Smooth muscle cell (in vitro differentiated cells): ENCODE data around the gene BCAS2. TPM values are rescaled to one million over a fixed set of nuclear protein-coding genes. Genes with fewer than 3 reads are reported as not detected.
"Not testable (repeated sequence)": the region's sequence is repeated elsewhere in the genome, so short reads cannot be mapped to it uniquely, and the experiment has no call there.

ENCODE experiments used
- DNase-seq: peaks from one replicate; lab custom pipeline; 2025; ENCODE audit not compliant: unreplicated experiment; lab: John Stamatoyannopoulos, UW
- H2AFZ ChIP-seq: fragments of 200-600 bp; sonication (generic); 2 replicates; pipeline ENCODE4 v1.6.0; 2016; ENCODE audit warnings: antibody characterized with exemption, low read depth, mild to moderate bottlenecking
- H3F3A ChIP-seq: fragments of 200-600 bp; sonication (generic); 2 replicates; pipeline ENCODE4 v1.6.0; 2017; ENCODE audit warnings: antibody characterized with exemption, low read depth
- H3K27ac ChIP-seq: fragments of 200-600 bp; sonication (generic); 2 replicates; pipeline ENCODE4 v1.5.1; 2016; ENCODE audit warnings: low read depth, mild to moderate bottlenecking
- H3K27me3 ChIP-seq: fragments of 200-600 bp; sonication (generic); 2 replicates; pipeline ENCODE4 v1.6.1; 2016; ENCODE audit warnings: low read depth, mild to moderate bottlenecking
- H3K36me3 ChIP-seq: fragments of 200-600 bp; sonication (generic); 2 replicates; pipeline ENCODE4 v1.5.1; 2016; ENCODE audit warnings: low read depth
- H3K4me1 ChIP-seq: fragments of 200-600 bp; sonication (generic); 2 replicates; pipeline ENCODE4 v1.5.1; 2016; ENCODE audit warnings: low read depth
- H3K4me2 ChIP-seq: fragments of 200-600 bp; sonication (generic); 2 replicates; pipeline ENCODE4 v1.6.0; 2016; ENCODE audit warnings: mild to moderate bottlenecking
- H3K4me3 ChIP-seq: fragments of 200-600 bp; sonication (generic); 2 replicates; pipeline ENCODE4 v1.5.1; 2016; ENCODE audit warnings: mild to moderate bottlenecking
- H3K79me2 ChIP-seq: fragments of 200-600 bp; sonication (generic); 2 replicates; pipeline ENCODE4 v1.6.0; 2016; ENCODE audit warnings: low read depth, mild to moderate bottlenecking
- H3K9ac ChIP-seq: fragments of 200-600 bp; sonication (generic); 2 replicates; pipeline ENCODE4 v1.6.0; 2016; ENCODE audit warnings: low read depth
- H3K9me3 ChIP-seq: fragments of 200-600 bp; sonication (generic); replicated peaks from 2 replicates; pipeline ENCODE4 v1.5.1; 2016; ENCODE audit warnings: low read depth
- H4K20me1 ChIP-seq: fragments of 200-600 bp; sonication (generic); 2 replicates; pipeline ENCODE4 v1.6.0; 2016; ENCODE audit warnings: low read depth
- WGBS: methylation state at CpG from one replicate; pipeline ENCODE4 v1.1.7; 2016; ENCODE audit warnings: low lambda C conversion rate; 5-methylcytosine and 5-hydroxymethylcytosine counted together
- polyA plus RNA-seq: library from polyadenylated mRNA; unstranded; fragments of >200 nt; fragmentation: Nextera tagmentation; extraction: Ambion mirVana; gene quantifications from 2 replicates; pipeline ENCODE4 v1.2.1, GENCODE V29; 2016
- total RNA-seq: library from RNA; depleted of rRNA; stranded (reverse); fragments of >200 nt; gene quantifications from 2 replicates; pipeline ENCODE4 v1.2.3, GENCODE V29; 2014
- TF ChIP-seq, protein P1 (sequence below): fragments of 200-600 bp; sonication (generic); IDR thresholded peaks from 2 replicates; pipeline ENCODE4 v1.5.1; 2017; ENCODE audit warnings: borderline replicate concordance, mild to moderate bottlenecking, antibody characterized with exemption; ENCODE audit not compliant: insufficient read depth, poor library complexity, severe bottlenecking

Gene BCAS2
- total and polyA plus RNA-seq, 2 experiments from 2014 or later, result 57.0 to 65.5 TPM

DNA sequence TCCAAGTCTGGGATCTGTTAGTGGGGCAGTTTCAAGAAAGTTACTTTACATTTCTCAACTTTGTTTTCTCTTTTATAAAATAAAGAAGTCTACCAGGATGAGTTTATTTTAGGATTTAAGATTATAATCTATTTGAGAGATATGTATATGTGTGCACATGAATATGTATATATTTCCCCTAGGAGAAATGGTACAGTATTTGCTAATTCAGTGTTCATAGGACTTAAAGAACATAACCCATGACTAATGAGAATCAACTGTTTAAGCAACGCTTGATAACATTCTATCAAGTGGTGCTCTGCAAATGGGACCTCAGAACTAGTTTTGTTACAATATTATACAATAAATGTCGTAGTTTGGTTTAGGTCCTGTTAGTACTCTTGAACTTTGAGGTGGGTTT, 7.0 kb downstream of the BCAS2 start:
- H2AFZ ChIP-seq, result no peak overlapping the region
- no peak for DNase-seq
- peaks cover 42% of the 10 kb centered on the region for H3K36me3 ChIP-seq
- H3K79me2 ChIP-seq, result peaks cover 26% of the 10 kb centered on the region
- H3K4me3 ChIP-seq, result no peak overlapping the region
- no peak overlapping the region for H3K27ac ChIP-seq
- 97% methylated on average over 2 of the region's 2 CpGs for WGBS
- H3K9ac ChIP-seq, result no peak overlapping the region
- no peaks in the 10 kb centered on the region for H4K20me1 ChIP-seq
- H3F3A ChIP-seq, result no peaks in the 10 kb centered on the region
- no peaks in the 10 kb centered on the region for H3K9me3 ChIP-seq
- no peaks in the 10 kb centered on the region for H3K4me1 ChIP-seq
- H3K27me3 ChIP-seq, result no peaks in the 10 kb centered on the region
- TF ChIP-seq, protein P1, sequence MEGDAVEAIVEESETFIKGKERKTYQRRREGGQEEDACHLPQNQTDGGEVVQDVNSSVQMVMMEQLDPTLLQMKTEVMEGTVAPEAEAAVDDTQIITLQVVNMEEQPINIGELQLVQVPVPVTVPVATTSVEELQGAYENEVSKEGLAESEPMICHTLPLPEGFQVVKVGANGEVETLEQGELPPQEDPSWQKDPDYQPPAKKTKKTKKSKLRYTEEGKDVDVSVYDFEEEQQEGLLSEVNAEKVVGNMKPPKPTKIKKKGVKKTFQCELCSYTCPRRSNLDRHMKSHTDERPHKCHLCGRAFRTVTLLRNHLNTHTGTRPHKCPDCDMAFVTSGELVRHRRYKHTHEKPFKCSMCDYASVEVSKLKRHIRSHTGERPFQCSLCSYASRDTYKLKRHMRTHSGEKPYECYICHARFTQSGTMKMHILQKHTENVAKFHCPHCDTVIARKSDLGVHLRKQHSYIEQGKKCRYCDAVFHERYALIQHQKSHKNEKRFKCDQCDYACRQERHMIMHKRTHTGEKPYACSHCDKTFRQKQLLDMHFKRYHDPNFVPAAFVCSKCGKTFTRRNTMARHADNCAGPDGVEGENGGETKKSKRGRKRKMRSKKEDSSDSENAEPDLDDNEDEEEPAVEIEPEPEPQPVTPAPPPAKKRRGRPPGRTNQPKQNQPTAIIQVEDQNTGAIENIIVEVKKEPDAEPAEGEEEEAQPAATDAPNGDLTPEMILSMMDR, result no peak
- no peak overlapping the region for H3K4me2 ChIP-seq

- no peaks in the 10 kb centered on the region for H3F3A ChIP-seq
- H4K20me1 ChIP-seq, result no peaks in the 10 kb centered on the region
- TF ChIP-seq, protein P1, result no peak
- H3K4me3 ChIP-seq, result no peak overlapping the region
- H3K9me3 ChIP-seq, result no peaks in the 10 kb centered on the region
- no peak for DNase-seq
- no peak overlapping the region for H3K9ac ChIP-seq
- no peak overlapping the region for H3K27ac ChIP-seq
- no peaks in the 10 kb centered on the region for H3K4me1 ChIP-seq
- H3K4me2 ChIP-seq, result no peak overlapping the region
- no peaks in the 10 kb centered on the region for H3K79me2 ChIP-seq
- H3K27me3 ChIP-seq, result no peaks in the 10 kb centered on the region
- peaks cover 20% of the 10 kb centered on the region for H3K36me3 ChIP-seq
- H2AFZ ChIP-seq, result no peak overlapping the region
Measured at GRCh38 chr1:114564141-114564540, 17.3 kb downstream of the BCAS2 start.

DNA sequence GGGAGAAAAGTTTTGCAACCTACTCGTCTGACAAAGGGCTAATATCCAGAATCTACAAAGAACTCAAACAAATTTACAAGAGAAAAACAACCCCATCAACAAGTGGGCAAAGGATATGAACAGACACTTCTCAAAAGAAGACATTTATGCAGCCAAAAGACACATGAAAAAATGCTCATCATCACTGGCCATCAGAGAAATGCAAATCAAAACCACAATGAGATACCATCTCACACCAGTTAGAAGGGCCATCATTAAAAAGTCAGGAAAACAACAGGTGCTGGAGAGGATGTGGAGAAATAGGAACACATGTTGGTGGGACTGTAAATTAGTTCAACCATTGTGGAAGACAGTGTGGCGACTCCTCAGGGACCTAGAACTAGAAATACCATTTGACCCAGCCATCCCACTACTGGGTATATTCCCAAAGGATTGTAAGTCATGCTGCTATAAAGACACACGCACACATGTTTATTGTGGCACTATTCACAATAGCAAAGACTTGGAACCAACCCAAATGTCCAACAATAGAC, 18.4 kb downstream of the BCAS2 start:
- H3K27ac ChIP-seq, H2AFZ ChIP-seq, H3K27me3 ChIP-seq, H3K4me3 ChIP-seq, DNase-seq, H3K9ac ChIP-seq, H4K20me1 ChIP-seq, H3K9me3 ChIP-seq, H3F3A ChIP-seq, H3K4me1 ChIP-seq, H3K4me2 ChIP-seq, H3K79me2 ChIP-seq: not testable (repeated sequence)
- WGBS, result 92% methylated on average over 3 of the region's 3 CpGs
- H3K36me3 ChIP-seq, result peaks cover 15% of the 10 kb centered on the region

GRCh38 chr1:114561333-114561732, 20.1 kb downstream of the BCAS2 start:
- Histone ChIP-seq H3K4me3 (no peak overlapping the region), H3K4me1 (no peaks in the 10 kb centered on the region), H3K4me2 (no peak overlapping the region), H3F3A (no peaks in the 10 kb centered on the region), H3K9me3 (no peaks in the 10 kb centered on the region), H4K20me1 (no peaks in the 10 kb centered on the region), H2AFZ (no peak overlapping the region), H3K27me3 (no peaks in the 10 kb centered on the region), H3K79me2 (no peaks in the 10 kb centered on the region), H3K36me3 (peaks cover 4% of the 10 kb centered on the region), H3K9ac (no peak overlapping the region), H3K27ac (no peak overlapping the region)
- TF ChIP-seq, protein P1, result no peak
- DNase-seq, result no peak
- WGBS, result 83% methylated on average over 1 of the region's 1 CpG
